NCI-H510A (cell line): ENCODE measurements around the gene MBIP.
"Not testable (repeated sequence)": the region's sequence is repeated elsewhere in the genome, so short reads cannot be mapped to it uniquely, and the experiment has no call there.

ENCODE experiments used
- DNase-seq: peaks from one replicate; lab custom pipeline; 2025; lab: John Stamatoyannopoulos, UW

Gene MBIP

GRCh38 chr14:36320200-36320896 is at the start of gene MBIP:
MBIP (minus strand) TSS chr14:36320637; CDS start chr14:36320588, 49 bp downstream.
- DNase-seq, result peak; percentile 99

GRCh38 chr14:36367985-36368774 is 47.7 kb upstream of the MBIP start:
- no peak for DNase-seq

- no peak for DNase-seq
Observed at GRCh38 chr14:36365766-36366165, 45.3 kb upstream of the MBIP start.

GRCh38 chr14:36363704-36364103 is 43.3 kb upstream of the MBIP start:
- DNase-seq, result no peak

GRCh38 chr14:36362648-36363047 is 42.2 kb upstream of the MBIP start:
- DNase-seq, result no peak

- no peak for DNase-seq
Observed at GRCh38 chr14:36361210-36361853, 40.9 kb upstream of the MBIP start.

GRCh38 chr14:36356862-36357261 is 36.4 kb upstream of the MBIP start:
- DNase-seq, result no peak

GRCh38 chr14:36346052-36346451 is 25.6 kb upstream of the MBIP start:
- peak; percentile 85 for DNase-seq

GRCh38 chr14:36344211-36344610 is 23.8 kb upstream of the MBIP start:
- no peak for DNase-seq

GRCh38 chr14:36341811-36342210 is 21.4 kb upstream of the MBIP start:
- DNase-seq, result not testable (repeated sequence)

GRCh38 chr14:36340276-36340890 is 19.9 kb upstream of the MBIP start:
- no peak for DNase-seq

- DNase-seq, result no peak
Observed at GRCh38 chr14:36339816-36340215, 19.4 kb upstream of the MBIP start.

- DNase-seq, result no peak
Observed at GRCh38 chr14:36333119-36333518, 12.7 kb upstream of the MBIP start.

- DNase-seq, result not testable (repeated sequence)
Observed at GRCh38 chr14:36327573-36327972, 7.1 kb upstream of the MBIP start.

GRCh38 chr14:36325853-36326252 is 5.4 kb upstream of the MBIP start:
- DNase-seq, result no peak

- no peak for DNase-seq
Observed at GRCh38 chr14:36324897-36325296, 4.5 kb upstream of the MBIP start.

GRCh38 chr14:36320897-36321381 is 502 bp upstream of the MBIP start:
- DNase-seq, result no peak

- no peak for DNase-seq
Observed at GRCh38 chr14:36319899-36320199, 588 bp downstream of the MBIP start.

GRCh38 chr14:36317650-36318049 is 2.8 kb downstream of the MBIP start:
- DNase-seq, result no peak

GRCh38 chr14:36316131-36316530 is 4.3 kb downstream of the MBIP start:
- DNase-seq, result peak; percentile 34

GRCh38 chr14:36315159-36315853 is 5.1 kb downstream of the MBIP start:
- DNase-seq, result peak; percentile 18

- DNase-seq, result no peak
Observed at GRCh38 chr14:36313898-36314297, 6.5 kb downstream of the MBIP start.
